Heart right ventricle (tissue), 16 donors: ENCODE data around the gene USH2A. TPM values are rescaled to one million over a fixed set of nuclear protein-coding genes. Genes with fewer than 3 reads are reported as not detected.
"Not testable (repeated sequence)": the region's sequence is repeated elsewhere in the genome, so short reads cannot be mapped to it uniquely, and the experiment has no call there.

ENCODE experiments used
- ATAC-seq, 8 donors: fragments of 200-7000 bp; cut with Tn5 transposase; one replicate each; pipeline ENCODE4 v1.9.1; 2020; ENCODE audit warnings: mild to moderate bottlenecking in 8 of 8, moderate library complexity in 8 of 8, moderate number of reproducible peaks in 1 of 8
- DNase-seq, 2 donors: peaks; one replicate each; pipeline ENCODE4 v3.0.0-alpha.2; 2020
- H3K27ac ChIP-seq, 10 donors: fragments of 200-600 bp; sonication (generic) in 2 of 10; one replicate each; pipeline versions ENCODE4 v1.5.0 to v1.8.0; 2020 to 2022; ENCODE audit warnings: mild to moderate bottlenecking in 3 of 10
- H3K27me3 ChIP-seq, 7 donors: fragments of 200-600 bp; one replicate each; pipeline ENCODE4 v1.8.0; 2021 to 2022; ENCODE audit warnings: mild to moderate bottlenecking in 2 of 7
- H3K36me3 ChIP-seq, 9 donors: fragments of 200-600 bp; sonication (generic) in 1 of 9; one replicate each; pipeline versions ENCODE4 v1.5.0 to v1.8.0; 2020 to 2022; ENCODE audit warnings: mild to moderate bottlenecking in 2 of 9
- H3K4me1 ChIP-seq, 9 donors: fragments of 200-600 bp; sonication (generic) in 1 of 9; one replicate each; pipeline versions ENCODE4 v1.5.0 to v1.8.0; 2020 to 2022; ENCODE audit warnings: mild to moderate bottlenecking in 4 of 9
- H3K4me3 ChIP-seq, 10 donors: fragments of 200-600 bp; sonication (generic) in 2 of 10; one replicate each; pipeline versions ENCODE4 v1.5.0 to v1.8.0; 2020 to 2022; ENCODE audit warnings: mild to moderate bottlenecking in 7 of 10, moderate library complexity in 2 of 10
- H3K9me3 ChIP-seq, 11 donors: fragments of 200-600 bp in 10 of 11; sonication (generic) in 2 of 11; one replicate each; pipeline versions ENCODE4 v1.5.0 to v1.8.0; 2013 to 2022; ENCODE audit warnings: mild to moderate bottlenecking in 2 of 11, control low read depth in 1 of 11, moderate library complexity in 1 of 11
- WGBS, 2 donors: extraction: QIAGEN DNeasy Blood & Tissue Kit; methylation state at CpG; one replicate each; pipeline ENCODE4 v1.1.7; 2013; ENCODE audit warnings: inconsistent platforms in 1 of 2; 5-methylcytosine and 5-hydroxymethylcytosine counted together
- intact Hi-C, 10 donors: fragments of 100-400 bp; cut with DNase I; formaldehyde crosslinking; loops; one replicate each; pipeline versions ENCODE4 v1.11.1 to v1.14.2; 2022
- polyA plus RNA-seq, 2 donors: library from polyadenylated mRNA; stranded (reverse); fragments of 200-250 nt; gene quantifications; one replicate each; pipeline ENCODE4 v1.2.3, GENCODE V29; 2013
- total RNA-seq, 10 donors: library from RNA; stranded (reverse); fragmentation: NEBNext Ultra II Directional in 3 of 10; extraction: Animal tissue kit (Norgen Biotek cat#: 25700) in 3 of 10; gene quantifications; one replicate each; pipeline versions ENCODE4 v1.2.1 to v1.2.4, GENCODE V29; 2021 to 2023
- TF ChIP-seq, protein P1 (sequence below), 9 donors: fragments of 200-600 bp; sonication (generic) in 2 of 9; IDR thresholded peaks; one replicate each; pipeline versions ENCODE4 v1.5.0 to v1.8.0; 2021 to 2022; ENCODE audit warnings: antibody characterized with exemption in 9 of 9, mild to moderate bottlenecking in 5 of 9, moderate library complexity in 1 of 9
- donor health status: Arrhythmogenic right ventricular cardiomyopathy.
- donor health status: ischemic (EF 13 %, LVEDD 7.1; RV severe dilation, severe dysfunction).
- donor health status: healthy with polysubstance abuse.
- donor health status: DM: no; HTN: yes; CAD: no.
- donor health status: DM: no; HTN: no; CAD: no.
- donor health status: ischemic (EF 25% LVEDD 6.9; RV normal size, moderate dysfunction).
- donor health status: ischemic (EF 25% LVEDD 5.7; RV mildly dilated, moderate dysfunction).
- donor health status: healthy.
- donor health status: DM: yes; HTN: yes; CAD: no.
- donor health status: Ischemic cardiomyopathy.
- donor health status: ischemic (EF 35%, LVEDD 5.7; RV mildly dilated, moderate dysfunction).
- donor health status: nonischemic (EF 11% LVEDD 7.7; RV severe dilation, severe dysfunction).
- donor health status: DM: yes; HTN: yes; CAD: no.
- donor health status: PGD.
- donor health status: ischemic (EF 29% LVEDD 5.4; RV normal size, mild dysfunction).
- donor health status: nonischemic (EF 23%, LVEDD 6.1; RV moderate dilation, normal function).

The USH2A gene
- total and polyA plus RNA-seq, 12 donors: 0.01 to 4.9 (median 3.6) TPM

DNA sequence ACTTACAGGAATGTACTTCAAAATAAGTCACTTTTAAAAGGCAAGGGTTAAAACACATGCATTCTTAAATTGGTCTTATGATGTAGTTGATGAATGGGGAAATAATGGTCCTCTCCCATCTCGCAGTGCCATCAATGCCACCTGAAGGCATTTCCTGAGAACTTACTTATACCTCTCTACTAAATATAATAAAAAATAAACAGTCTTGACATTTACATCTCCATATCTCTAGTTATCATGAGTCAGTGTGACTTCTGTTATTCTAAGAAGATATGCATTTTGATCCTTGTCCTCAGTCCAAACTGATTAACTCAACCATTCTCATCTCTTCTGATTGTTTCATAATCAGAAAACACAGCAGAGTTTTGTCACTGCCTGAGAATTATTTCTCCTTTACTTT, 253.9 kb downstream of the USH2A start:
- DNase-seq (no peak), ATAC-seq (no peak)
- TF ChIP-seq, protein P1, sequence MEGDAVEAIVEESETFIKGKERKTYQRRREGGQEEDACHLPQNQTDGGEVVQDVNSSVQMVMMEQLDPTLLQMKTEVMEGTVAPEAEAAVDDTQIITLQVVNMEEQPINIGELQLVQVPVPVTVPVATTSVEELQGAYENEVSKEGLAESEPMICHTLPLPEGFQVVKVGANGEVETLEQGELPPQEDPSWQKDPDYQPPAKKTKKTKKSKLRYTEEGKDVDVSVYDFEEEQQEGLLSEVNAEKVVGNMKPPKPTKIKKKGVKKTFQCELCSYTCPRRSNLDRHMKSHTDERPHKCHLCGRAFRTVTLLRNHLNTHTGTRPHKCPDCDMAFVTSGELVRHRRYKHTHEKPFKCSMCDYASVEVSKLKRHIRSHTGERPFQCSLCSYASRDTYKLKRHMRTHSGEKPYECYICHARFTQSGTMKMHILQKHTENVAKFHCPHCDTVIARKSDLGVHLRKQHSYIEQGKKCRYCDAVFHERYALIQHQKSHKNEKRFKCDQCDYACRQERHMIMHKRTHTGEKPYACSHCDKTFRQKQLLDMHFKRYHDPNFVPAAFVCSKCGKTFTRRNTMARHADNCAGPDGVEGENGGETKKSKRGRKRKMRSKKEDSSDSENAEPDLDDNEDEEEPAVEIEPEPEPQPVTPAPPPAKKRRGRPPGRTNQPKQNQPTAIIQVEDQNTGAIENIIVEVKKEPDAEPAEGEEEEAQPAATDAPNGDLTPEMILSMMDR (IDR thresholded peaks at IDR 0.05): no peak
- intact Hi-C loops: no loop called here
- Histone ChIP-seq H3K4me1 (peaks cover 0 to 6% (median 0%) of the 10 kb centered on the region in 9 donors), H3K36me3 (no peaks in the 10 kb centered on the region), H3K27ac (no peak overlapping the region), H3K9me3 (no peaks in the 10 kb centered on the region), H3K27me3 (no peaks in the 10 kb centered on the region), H3K4me3 (no peak overlapping the region)
- WGBS, 2 donors: 81 to 94% methylated on average over 1 of the region's 1 CpG

DNA sequence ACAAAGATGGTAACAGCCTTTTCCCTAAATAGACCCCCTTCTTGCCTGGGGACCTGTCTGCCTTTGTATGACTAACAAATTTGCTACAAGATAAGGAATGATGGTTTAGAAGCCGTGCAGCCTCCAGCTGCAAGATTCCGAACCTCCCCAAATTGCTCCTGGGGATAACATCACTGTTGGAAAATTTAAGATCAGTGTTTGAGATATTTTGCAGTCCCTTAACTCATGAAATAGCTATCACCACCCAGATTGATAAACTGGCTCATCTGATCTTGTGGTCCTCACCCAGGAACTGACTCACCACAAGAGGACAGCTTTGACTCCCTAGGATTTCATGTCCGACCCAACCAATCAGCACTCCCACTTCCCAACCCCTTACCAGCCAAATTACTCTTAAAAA, 254.7 kb downstream of the USH2A start:
- WGBS, 2 donors: 74 to 78% methylated on average over 3 of the region's 3 CpGs
- ATAC-seq: no peak
- DNase-seq: no peak
- H3K27me3 ChIP-seq: no peaks in the 10 kb centered on the region
- H3K9me3 ChIP-seq: no peaks in the 10 kb centered on the region
- H3K27ac ChIP-seq: no peak overlapping the region
- H3K4me1 ChIP-seq: peaks cover 0 to 3% (median 0%) of the 10 kb centered on the region in 9 donors
- intact Hi-C loops: no loop called here
- H3K4me3 ChIP-seq: no peak overlapping the region
- TF ChIP-seq, protein P1 (IDR thresholded peaks at IDR 0.05): no peak
- no peaks in the 10 kb centered on the region for H3K36me3 ChIP-seq

DNA sequence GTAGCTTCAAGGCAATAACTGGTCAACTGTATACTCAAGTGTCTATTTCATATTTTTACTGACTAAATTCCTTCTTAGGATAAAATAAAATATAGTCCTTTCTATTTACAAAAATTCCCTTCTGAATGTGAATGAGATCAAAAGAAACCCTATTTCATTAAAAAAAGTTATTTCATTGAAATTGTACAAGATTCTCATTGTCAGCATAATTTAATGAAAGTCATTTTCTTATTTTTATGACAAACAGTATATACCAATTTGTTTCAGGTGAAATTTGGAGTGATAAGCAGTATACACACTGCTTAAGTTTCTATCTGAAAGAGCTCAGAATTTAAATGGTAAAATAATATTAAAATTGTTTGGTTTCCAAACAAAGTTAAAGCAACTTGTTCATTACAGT, 269.2 kb downstream of the USH2A start:
- no peaks in the 10 kb centered on the region for H3K27me3 ChIP-seq
- ATAC-seq: no peak
- TF ChIP-seq, protein P1 (IDR thresholded peaks at IDR 0.05): no peak

DNA sequence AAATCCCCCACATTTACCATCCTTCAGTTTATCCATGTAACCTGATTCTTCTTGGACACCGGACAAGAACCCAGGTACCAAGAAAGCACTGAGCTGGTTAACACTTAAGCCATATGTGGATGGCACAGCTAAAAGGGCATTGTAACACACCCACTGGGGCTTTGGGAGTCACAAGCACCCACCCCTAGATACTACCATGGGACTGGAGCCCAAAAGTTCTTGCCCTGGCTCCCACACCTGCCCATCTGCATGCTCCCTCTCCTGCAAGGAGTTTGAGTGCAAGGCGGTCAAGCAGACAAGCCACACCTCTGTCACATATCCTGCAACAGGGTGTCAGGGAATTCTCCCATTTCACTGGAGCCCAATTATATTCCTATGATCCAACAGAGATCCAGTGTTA, 270.1 kb downstream of the USH2A start:
- no peaks in the 10 kb centered on the region for H3K4me1 ChIP-seq
- TF ChIP-seq, protein P1 (IDR thresholded peaks at IDR 0.05): no peak
- 93 to 96% methylated on average over 2 of the region's 2 CpGs for WGBS, 2 donors
- H3K27me3 ChIP-seq: no peaks in the 10 kb centered on the region
- peaks cover 0 to 13% (median 0%) of the 10 kb centered on the region in 11 donors for H3K9me3 ChIP-seq
- ATAC-seq (no peak), DNase-seq (no peak)
- no peak overlapping the region for H3K4me3 ChIP-seq
- no peaks in the 10 kb centered on the region for H3K36me3 ChIP-seq
- intact Hi-C loops: no loop called here
- H3K27ac ChIP-seq: no peak overlapping the region

More for the DNA sequence above, 269.2 kb downstream of the USH2A start:
- no peak overlapping the region for H3K27ac ChIP-seq
- H3K4me3 ChIP-seq: no peak overlapping the region
- H3K9me3 ChIP-seq: peaks cover 0 to 14% (median 0%) of the 10 kb centered on the region in 11 donors
- no peaks in the 10 kb centered on the region for H3K36me3 ChIP-seq
- DNase-seq: no peak
- intact Hi-C loops: no loop called here
- H3K4me1 ChIP-seq: no peaks in the 10 kb centered on the region

DNA sequence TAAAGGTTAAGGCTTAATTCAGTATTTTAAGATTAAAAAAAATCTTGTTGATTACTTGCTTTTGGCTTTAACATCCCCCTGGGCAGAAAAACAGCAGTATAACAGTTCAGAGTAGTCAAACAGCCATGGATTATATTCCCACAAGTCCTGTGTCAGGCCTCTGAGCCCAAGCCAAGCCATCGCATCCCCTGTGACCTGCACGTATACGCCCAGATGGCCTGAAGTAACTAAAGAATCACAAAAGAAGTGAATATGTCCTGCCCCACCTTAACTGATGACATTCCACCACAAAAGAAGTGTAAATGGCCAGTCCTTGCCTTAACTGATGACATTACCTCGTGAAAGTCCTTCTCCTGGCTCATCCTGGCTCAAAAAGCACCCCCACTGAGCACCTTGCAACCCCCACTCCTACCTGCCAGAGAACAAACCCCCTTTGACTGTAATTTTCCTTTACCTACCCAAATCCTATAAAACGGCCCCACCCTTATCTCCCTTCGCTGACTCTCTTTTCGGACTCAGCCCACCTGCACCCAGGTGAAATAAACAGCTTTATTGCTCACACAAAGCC, 277.7 kb downstream of the USH2A start:
- H3K36me3 ChIP-seq, H3K9me3 ChIP-seq, ATAC-seq, H3K27ac ChIP-seq, H3K4me3 ChIP-seq, H3K4me1 ChIP-seq, H3K27me3 ChIP-seq, intact Hi-C loops, DNase-seq: not testable (repeated sequence)
- WGBS, 2 donors: 78% methylated on average over 4 of the region's 7 CpGs
